IgD-negative memory B cell (primary cell): ENCODE results near the gene SCAPER. TPM values are rescaled to one million over a fixed set of nuclear protein-coding genes. Genes with fewer than 3 reads are reported as not detected.
A peak's percentile ranks its signal among the peaks of the same experiment; 100 is the strongest.

Experiments used
- H3K27ac Mint-ChIP-seq, 3 donors: one replicate each; pipeline ENCODE4 v1.8.0; 2020 to 2022; ENCODE audit warnings: mild to moderate bottlenecking in 3 of 3, mixed read lengths in 3 of 3, moderate library complexity in 1 of 3
- H3K27me3 Mint-ChIP-seq: one replicate; pipeline ENCODE4 v1.8.0; 2021; ENCODE audit warnings: mixed read lengths
- H3K36me3 Mint-ChIP-seq: one replicate; pipeline ENCODE4 v1.8.0; 2020; ENCODE audit warnings: mild to moderate bottlenecking, mixed read lengths
- H3K4me1 Mint-ChIP-seq, 3 donors: one replicate each; pipeline ENCODE4 v1.8.0; 2020 to 2022; ENCODE audit warnings: mixed read lengths in 3 of 3, mild to moderate bottlenecking in 1 of 3
- H3K4me3 Mint-ChIP-seq, 4 donors: one replicate each; pipeline ENCODE4 v1.8.0; 2020 to 2022; ENCODE audit warnings: mild to moderate bottlenecking in 4 of 4, mixed read lengths in 4 of 4, moderate library complexity in 3 of 4
- H3K9me3 Mint-ChIP-seq, 3 donors: one replicate each; pipeline ENCODE4 v1.8.0; 2020 to 2021; ENCODE audit warnings: mixed read lengths in 3 of 3, mild to moderate bottlenecking in 1 of 3
- polyA plus RNA-seq: library from polyadenylated mRNA; unstranded; fragments of 300-500 nt; fragmentation: Illumina TruSeq; gene quantifications from one replicate; pipeline ENCODE4 v1.2.3, GENCODE V29; 2021

The SCAPER gene
- polyA plus RNA-seq, 1 donor from 2014 or later, result 25.6 TPM

- H3K4me3 Mint-ChIP-seq, result no peak overlapping the region
- no peak overlapping the region for H3K27ac Mint-ChIP-seq
- peaks cover 0 to 1% (median 0%) of the 10 kb centered on the region in 3 donors for H3K4me1 Mint-ChIP-seq
- H3K27me3 Mint-ChIP-seq, result no peaks in the 10 kb centered on the region
- H3K9me3 Mint-ChIP-seq, result no peaks in the 10 kb centered on the region
- peaks cover 21% of the 10 kb centered on the region for H3K36me3 Mint-ChIP-seq
Measured at GRCh38 chr15:76802411-76802810, 102.7 kb downstream of the SCAPER start.

- Mint-ChIP-seq H3K27me3 (no peaks in the 10 kb centered on the region), H3K27ac (no peak overlapping the region), H3K4me1 (peaks cover 0 to 1% (median 0%) of the 10 kb centered on the region in 3 donors), H3K4me3 (no peak overlapping the region), H3K9me3 (no peaks in the 10 kb centered on the region), H3K36me3 (peaks cover 24% of the 10 kb centered on the region)
Measured at GRCh38 chr15:76799760-76800159, 105.4 kb downstream of the SCAPER start.

GRCh38 chr15:76795217-76795616 lies 109.9 kb downstream of the SCAPER start:
- H3K36me3 Mint-ChIP-seq, result peaks cover 28% of the 10 kb centered on the region
- H3K27ac Mint-ChIP-seq, result no peak overlapping the region
- no peaks in the 10 kb centered on the region for H3K4me1 Mint-ChIP-seq
- peak overlapping the region in 1 of 4 donors; percentile 63 for H3K4me3 Mint-ChIP-seq
- no peaks in the 10 kb centered on the region for H3K27me3 Mint-ChIP-seq
- H3K9me3 Mint-ChIP-seq, result no peaks in the 10 kb centered on the region

GRCh38 chr15:76793162-76793561 lies 112.0 kb downstream of the SCAPER start:
- H3K4me3 Mint-ChIP-seq, result no peak overlapping the region
- peaks cover 27% of the 10 kb centered on the region for H3K36me3 Mint-ChIP-seq
- no peak overlapping the region for H3K27ac Mint-ChIP-seq
- H3K9me3 Mint-ChIP-seq, result no peaks in the 10 kb centered on the region
- H3K27me3 Mint-ChIP-seq, result no peaks in the 10 kb centered on the region
- no peaks in the 10 kb centered on the region for H3K4me1 Mint-ChIP-seq

GRCh38 chr15:76791511-76791910 lies 113.6 kb downstream of the SCAPER start:
- H3K4me3 Mint-ChIP-seq, result no peak overlapping the region
- peak overlapping the region in 1 of 3 donors; percentile 53 for H3K27ac Mint-ChIP-seq
- no peaks in the 10 kb centered on the region for H3K27me3 Mint-ChIP-seq
- H3K9me3 Mint-ChIP-seq, result no peaks in the 10 kb centered on the region
- peaks cover 23% of the 10 kb centered on the region for H3K36me3 Mint-ChIP-seq
- peaks cover 3 to 7% (median 4%) of the 10 kb centered on the region in 3 donors for H3K4me1 Mint-ChIP-seq

GRCh38 chr15:76787273-76787672 lies 117.9 kb downstream of the SCAPER start:
- H3K27ac Mint-ChIP-seq, result no peak overlapping the region
- peaks cover 31% of the 10 kb centered on the region for H3K36me3 Mint-ChIP-seq
- peaks cover 3 to 7% (median 4%) of the 10 kb centered on the region in 3 donors for H3K4me1 Mint-ChIP-seq
- H3K27me3 Mint-ChIP-seq, result no peaks in the 10 kb centered on the region
- H3K4me3 Mint-ChIP-seq, result no peak overlapping the region
- H3K9me3 Mint-ChIP-seq, result no peaks in the 10 kb centered on the region

GRCh38 chr15:76776969-76777368 lies 128.2 kb downstream of the SCAPER start:
- H3K27ac Mint-ChIP-seq, result no peak overlapping the region
- H3K36me3 Mint-ChIP-seq, result peaks cover 17% of the 10 kb centered on the region
- peaks cover 5 to 7% (median 6%) of the 10 kb centered on the region in 3 donors for H3K9me3 Mint-ChIP-seq
- no peak overlapping the region for H3K4me3 Mint-ChIP-seq
- H3K27me3 Mint-ChIP-seq, result no peaks in the 10 kb centered on the region
- peaks cover 0 to 4% (median 0%) of the 10 kb centered on the region in 3 donors for H3K4me1 Mint-ChIP-seq

GRCh38 chr15:76776480-76776879 lies 128.7 kb downstream of the SCAPER start:
- peaks cover 16% of the 10 kb centered on the region for H3K36me3 Mint-ChIP-seq
- H3K27ac Mint-ChIP-seq, result no peak overlapping the region

GRCh38 chr15:76773234-76773633 lies 131.9 kb downstream of the SCAPER start:
- Mint-ChIP-seq H3K27me3 (no peaks in the 10 kb centered on the region), H3K9me3 (peaks cover 2 to 5% (median 4%) of the 10 kb centered on the region in 3 donors), H3K36me3 (peaks cover 17% of the 10 kb centered on the region), H3K4me1 (peaks cover 0 to 3% (median 2%) of the 10 kb centered on the region in 3 donors), H3K27ac (no peak overlapping the region), H3K4me3 (no peak overlapping the region)

More at GRCh38 chr15:76776480-76776879, 128.7 kb downstream of the SCAPER start:
- Mint-ChIP-seq H3K4me1 (peaks cover 0 to 4% (median 0%) of the 10 kb centered on the region in 3 donors), H3K9me3 (peaks cover 5 to 7% (median 6%) of the 10 kb centered on the region in 3 donors), H3K4me3 (no peak overlapping the region), H3K27me3 (no peaks in the 10 kb centered on the region)

- Mint-ChIP-seq H3K4me3 (no peak overlapping the region), H3K27me3 (no peaks in the 10 kb centered on the region), H3K4me1 (peaks cover 0 to 3% (median 2%) of the 10 kb centered on the region in 3 donors), H3K36me3 (peaks cover 17% of the 10 kb centered on the region), H3K27ac (no peak overlapping the region), H3K9me3 (peaks cover 2 to 5% (median 4%) of the 10 kb centered on the region in 3 donors)
Measured at GRCh38 chr15:76772776-76773175, 132.4 kb downstream of the SCAPER start.

GRCh38 chr15:76764004-76764403 lies 141.1 kb downstream of the SCAPER start:
- H3K4me1 Mint-ChIP-seq, result peaks cover 0 to 5% (median 0%) of the 10 kb centered on the region in 3 donors
- peaks cover 2 to 7% (median 5%) of the 10 kb centered on the region in 3 donors for H3K9me3 Mint-ChIP-seq
- H3K4me3 Mint-ChIP-seq, result no peak overlapping the region
- peak overlapping the region in 1 of 3 donors; percentile 50 for H3K27ac Mint-ChIP-seq
- H3K27me3 Mint-ChIP-seq, result no peaks in the 10 kb centered on the region
- peaks cover 35% of the 10 kb centered on the region for H3K36me3 Mint-ChIP-seq

- peak overlapping the region in 1 of 3 donors; percentile 50 for H3K27ac Mint-ChIP-seq
- H3K4me3 Mint-ChIP-seq, result no peak overlapping the region
- peaks cover 0 to 5% (median 0%) of the 10 kb centered on the region in 3 donors for H3K4me1 Mint-ChIP-seq
- peaks cover 2 to 7% (median 5%) of the 10 kb centered on the region in 3 donors for H3K9me3 Mint-ChIP-seq
- no peaks in the 10 kb centered on the region for H3K27me3 Mint-ChIP-seq
- peaks cover 35% of the 10 kb centered on the region for H3K36me3 Mint-ChIP-seq
Measured at GRCh38 chr15:76763554-76763953, 141.6 kb downstream of the SCAPER start.

- no peak overlapping the region for H3K4me3 Mint-ChIP-seq
- H3K4me1 Mint-ChIP-seq, result peaks cover 0 to 2% (median 0%) of the 10 kb centered on the region in 3 donors
- no peak overlapping the region for H3K27ac Mint-ChIP-seq
- H3K36me3 Mint-ChIP-seq, result peaks cover 18% of the 10 kb centered on the region
- H3K27me3 Mint-ChIP-seq, result no peaks in the 10 kb centered on the region
- peaks cover 0 to 2% (median 0%) of the 10 kb centered on the region in 3 donors for H3K9me3 Mint-ChIP-seq
Measured at GRCh38 chr15:76756381-76756780, 148.8 kb downstream of the SCAPER start.

GRCh38 chr15:76753771-76754170 lies 151.4 kb downstream of the SCAPER start:
- Mint-ChIP-seq H3K9me3 (peaks cover 0 to 4% (median 0%) of the 10 kb centered on the region in 3 donors), H3K27ac (no peak overlapping the region)

GRCh38 chr15:76753131-76753530 lies 152.0 kb downstream of the SCAPER start:
- Mint-ChIP-seq H3K36me3 (peaks cover 12% of the 10 kb centered on the region), H3K27ac (no peak overlapping the region), H3K9me3 (peaks cover 0 to 4% (median 0%) of the 10 kb centered on the region in 3 donors), H3K4me1 (peaks cover 0 to 6% (median 0%) of the 10 kb centered on the region in 3 donors), H3K4me3 (no peak overlapping the region), H3K27me3 (no peaks in the 10 kb centered on the region)

More at GRCh38 chr15:76753771-76754170, 151.4 kb downstream of the SCAPER start:
- Mint-ChIP-seq H3K36me3 (peaks cover 14% of the 10 kb centered on the region), H3K4me3 (no peak overlapping the region), H3K4me1 (peaks cover 0 to 6% (median 0%) of the 10 kb centered on the region in 3 donors), H3K27me3 (no peaks in the 10 kb centered on the region)

- Mint-ChIP-seq H3K9me3 (peaks cover 0 to 4% (median 0%) of the 10 kb centered on the region in 3 donors), H3K27me3 (no peaks in the 10 kb centered on the region), H3K36me3 (peaks cover 11% of the 10 kb centered on the region), H3K4me1 (peaks cover 0 to 6% (median 0%) of the 10 kb centered on the region in 3 donors), H3K27ac (no peak overlapping the region), H3K4me3 (no peak overlapping the region)
Measured at GRCh38 chr15:76752549-76752948, 152.6 kb downstream of the SCAPER start.
